ENCODE data around the gene SLC26A1.

The SLC26A1 gene

DNA sequence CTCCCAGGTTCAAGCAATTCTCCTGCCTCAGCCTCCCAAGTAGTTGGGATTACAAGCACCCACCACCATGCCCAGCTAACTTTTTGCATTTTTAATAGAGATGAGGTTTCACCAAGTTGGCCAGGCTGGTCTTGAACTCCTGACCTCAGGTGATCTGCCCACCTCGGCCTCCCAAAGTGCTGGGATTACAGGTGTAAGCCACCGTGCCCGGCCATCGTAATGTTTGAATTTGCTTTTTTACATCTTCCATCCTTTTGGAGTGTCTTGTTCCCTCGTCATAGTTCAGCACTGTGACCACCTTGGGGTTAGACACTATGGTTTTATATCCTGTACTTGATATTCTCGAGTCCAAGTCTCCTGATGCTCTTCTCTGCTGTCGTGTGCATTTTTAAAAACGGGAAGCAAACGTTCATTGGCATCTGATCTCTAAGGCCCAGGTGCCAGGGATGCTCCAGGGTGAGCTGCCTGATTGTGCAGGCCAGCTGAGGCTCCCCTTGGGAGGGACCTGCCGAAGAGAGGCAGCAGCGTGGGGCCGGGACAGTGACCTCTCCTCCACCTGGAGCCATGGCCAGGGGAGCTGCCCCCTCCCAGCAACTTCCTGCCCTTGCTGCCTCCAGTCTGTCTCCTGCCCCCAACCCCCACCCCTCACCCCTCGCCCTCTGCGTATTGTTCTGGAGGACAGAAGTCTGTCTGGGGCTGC lies 36.5 kb downstream of the SLC26A1 start:
- Mint-ChIP-seq H3K9me3 (no peaks in the 10 kb centered on the region), H3K4me1 (no peaks in the 10 kb centered on the region), H3K36me3 (ENCODE audit: low read depth) (peaks cover 4% of the 10 kb centered on the region), H3K4me3 (no peak overlapping the region), H3K27me3 (no peaks in the 10 kb centered on the region), H3K27ac (no peak overlapping the region)
- no peak for ATAC-seq
- DNase-seq: no peak

- Mint-ChIP-seq H3K36me3 (ENCODE audit: low read depth) (peaks cover 4% of the 10 kb centered on the region), H3K4me1 (no peaks in the 10 kb centered on the region), H3K27me3 (no peaks in the 10 kb centered on the region), H3K9me3 (no peaks in the 10 kb centered on the region), H3K4me3 (no peak overlapping the region), H3K27ac (no peak overlapping the region)
- DNase-seq: no peak
- no peak for ATAC-seq
Observed at GRCh38 chr4:955931-956381, 37.2 kb downstream of the SLC26A1 start.

- Mint-ChIP-seq H3K27ac (no peak overlapping the region), H3K4me3 (no peak overlapping the region), H3K27me3 (no peaks in the 10 kb centered on the region), H3K9me3 (no peaks in the 10 kb centered on the region), H3K4me1 (no peaks in the 10 kb centered on the region), H3K36me3 (ENCODE audit: low read depth) (peaks cover 4% of the 10 kb centered on the region)
- no peak for ATAC-seq
- no peak for DNase-seq
Observed at GRCh38 chr4:955161-955921, 37.9 kb downstream of the SLC26A1 start.

DNA sequence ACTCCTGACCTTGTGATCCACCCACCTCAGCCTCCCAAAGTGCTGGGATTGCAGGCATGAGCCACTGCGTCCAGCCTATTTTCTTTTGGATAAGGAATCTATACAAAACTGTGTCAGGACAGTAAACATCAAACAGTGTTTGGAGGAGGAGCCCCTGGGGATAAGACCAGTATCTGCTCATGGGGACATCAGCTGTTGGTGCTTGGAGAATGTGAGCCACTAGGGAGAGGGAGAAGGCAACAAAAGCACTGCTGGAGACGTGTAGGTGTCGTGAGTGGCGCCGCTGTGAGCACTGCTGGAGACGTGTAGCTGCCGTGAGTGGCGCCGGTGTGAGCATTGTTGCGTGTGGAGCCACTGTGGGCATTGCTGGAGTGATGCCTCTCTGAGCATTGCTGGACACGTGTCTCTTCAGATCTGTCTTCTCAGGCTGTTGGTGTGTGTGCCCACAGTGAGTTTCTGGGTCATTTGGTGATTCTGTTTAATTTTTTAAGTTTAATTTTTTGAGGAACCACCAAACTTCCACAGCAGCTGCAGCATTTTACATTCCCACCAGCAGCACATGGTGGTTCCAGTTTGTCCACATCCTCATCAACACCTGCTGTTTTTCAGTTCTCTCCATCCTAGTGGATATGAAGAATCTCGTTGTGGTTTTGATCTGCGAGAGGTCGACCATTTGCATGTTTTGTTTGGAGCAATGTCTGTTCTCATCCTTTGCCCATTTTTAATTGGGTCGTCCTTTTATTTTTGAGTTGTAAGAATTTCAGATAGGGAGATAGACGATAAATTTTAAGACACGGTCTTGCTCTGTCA lies 38.8 kb downstream of the SLC26A1 start:
- H3K36me3 Mint-ChIP-seq (ENCODE audit: low read depth): peaks cover 4% of the 10 kb centered on the region
- no peak overlapping the region for H3K27ac Mint-ChIP-seq
- H3K4me1 Mint-ChIP-seq: no peaks in the 10 kb centered on the region
- H3K27me3 Mint-ChIP-seq: no peaks in the 10 kb centered on the region
- no peak overlapping the region for H3K4me3 Mint-ChIP-seq
- DNase-seq (no peak), ATAC-seq (no peak)
- H3K9me3 Mint-ChIP-seq: no peaks in the 10 kb centered on the region

GRCh38 chr4:953574-953915 lies 39.7 kb downstream of the SLC26A1 start:
- Mint-ChIP-seq H3K27me3 (no peaks in the 10 kb centered on the region), H3K9me3 (no peaks in the 10 kb centered on the region), H3K27ac (no peak overlapping the region), H3K36me3 (ENCODE audit: low read depth) (peaks cover 4% of the 10 kb centered on the region), H3K4me3 (no peak overlapping the region), H3K4me1 (no peaks in the 10 kb centered on the region)
- DNase-seq (no peak), ATAC-seq (no peak)

GRCh38 chr4:952881-953573 lies 40.2 kb downstream of the SLC26A1 start:
- DNase-seq (no peak), ATAC-seq (no peak)
- H3K36me3 Mint-ChIP-seq (ENCODE audit: low read depth): peaks cover 4% of the 10 kb centered on the region
- no peaks in the 10 kb centered on the region for H3K27me3 Mint-ChIP-seq
- H3K4me3 Mint-ChIP-seq: no peak overlapping the region
- H3K4me1 Mint-ChIP-seq: no peaks in the 10 kb centered on the region
- H3K27ac Mint-ChIP-seq: no peak overlapping the region
- H3K9me3 Mint-ChIP-seq: no peaks in the 10 kb centered on the region

DNA sequence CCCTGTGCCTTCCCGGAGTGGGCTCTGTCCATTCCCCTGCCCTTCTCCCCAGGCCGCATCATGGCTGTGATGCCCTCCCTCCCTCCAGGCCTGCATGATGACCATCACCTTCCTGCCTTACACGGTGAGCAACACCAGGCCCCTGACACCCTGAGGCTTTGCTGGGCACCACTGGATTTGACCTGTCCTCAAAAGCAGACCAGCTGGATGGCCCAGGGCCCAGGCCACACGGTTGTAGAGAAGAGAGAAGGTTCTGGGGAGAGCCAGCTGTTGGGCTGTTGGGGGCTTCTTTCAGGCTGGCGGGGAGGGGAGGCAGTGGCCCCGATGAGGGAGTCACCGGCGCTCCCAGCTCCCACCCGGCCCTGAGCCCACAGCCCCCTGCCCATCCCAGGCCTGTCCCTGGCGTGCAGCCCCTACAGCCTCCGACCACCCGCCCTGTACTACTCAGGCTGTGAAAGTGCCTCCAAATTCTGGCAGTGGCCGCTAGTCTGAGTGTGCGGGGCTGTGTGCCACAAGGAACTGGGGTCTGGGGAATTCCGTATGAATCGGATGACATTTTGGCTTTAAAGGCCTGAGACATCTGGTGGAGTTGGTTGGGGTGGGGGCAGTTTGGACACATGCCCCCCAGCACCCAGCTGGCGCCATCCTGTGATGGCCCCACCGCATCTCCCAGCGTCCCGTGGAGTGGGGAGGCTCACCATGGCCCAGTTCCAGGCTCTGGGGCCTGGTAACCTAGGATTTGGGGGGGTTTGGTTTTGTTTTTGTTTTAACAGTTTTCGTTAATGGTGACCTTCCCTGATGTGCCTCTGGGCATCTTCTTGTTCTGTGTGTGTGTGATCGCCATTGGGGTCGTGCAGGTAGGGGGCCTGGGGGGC lies 41.4 kb downstream of the SLC26A1 start:
- DNase-seq (no peak), ATAC-seq (no peak)
- no peaks in the 10 kb centered on the region for H3K4me1 Mint-ChIP-seq
- H3K36me3 Mint-ChIP-seq (ENCODE audit: low read depth): peaks cover 4% of the 10 kb centered on the region
- H3K27me3 Mint-ChIP-seq: no peaks in the 10 kb centered on the region
- no peaks in the 10 kb centered on the region for H3K9me3 Mint-ChIP-seq
- no peak overlapping the region for H3K27ac Mint-ChIP-seq
- H3K4me3 Mint-ChIP-seq: no peak overlapping the region

- peaks cover 3% of the 10 kb centered on the region for H3K36me3 Mint-ChIP-seq (ENCODE audit: low read depth)
- H3K4me3 Mint-ChIP-seq: no peak overlapping the region
- no peak overlapping the region for H3K27ac Mint-ChIP-seq
- H3K4me1 Mint-ChIP-seq: no peaks in the 10 kb centered on the region
- H3K9me3 Mint-ChIP-seq: no peaks in the 10 kb centered on the region
- DNase-seq (no peak), ATAC-seq (no peak)
- H3K27me3 Mint-ChIP-seq: no peaks in the 10 kb centered on the region
Observed at GRCh38 chr4:951186-951585, 42.0 kb downstream of the SLC26A1 start.

DNA sequence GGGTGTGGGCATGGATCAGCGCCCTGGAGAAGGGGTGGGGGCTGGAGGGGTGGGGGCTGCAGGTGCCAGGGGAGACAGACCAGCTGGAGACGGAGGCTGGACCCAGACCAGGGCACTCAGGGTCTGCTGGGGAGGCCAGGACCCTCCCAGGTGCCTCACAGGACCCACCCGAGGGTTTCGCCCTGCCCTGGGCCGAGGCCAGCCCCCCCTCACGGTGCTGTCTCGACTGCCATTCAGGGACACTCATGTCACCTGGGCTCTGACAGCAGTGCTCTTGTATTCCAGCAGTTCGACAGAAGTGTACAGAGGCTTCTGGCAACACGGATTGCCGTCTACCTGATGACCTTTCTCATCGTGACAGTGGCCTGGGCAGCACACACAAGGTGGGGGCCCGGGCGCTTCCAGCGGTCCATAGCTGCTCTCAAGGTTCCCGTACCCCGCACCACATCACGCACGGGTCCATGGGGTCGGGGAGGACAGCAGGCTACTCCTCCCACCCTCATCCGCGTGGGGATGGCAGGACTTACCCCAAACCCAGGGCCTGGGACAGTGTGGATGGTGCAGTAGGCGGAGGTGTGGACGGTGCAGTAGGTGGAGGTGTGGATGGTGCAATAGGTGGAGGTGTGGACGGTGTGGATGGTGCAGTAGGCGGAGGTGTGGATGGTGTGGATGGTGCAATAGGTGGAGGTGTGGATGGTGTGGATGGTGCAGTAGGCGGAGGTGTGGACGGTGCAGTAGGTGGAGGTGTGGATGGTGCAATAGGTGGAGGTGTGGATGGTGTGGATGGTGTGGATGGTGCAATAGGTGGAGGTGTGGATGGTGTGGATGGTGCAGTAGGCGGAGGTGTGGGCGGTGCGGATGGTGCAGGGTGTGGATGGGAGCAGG lies 42.8 kb downstream of the SLC26A1 start:
- Mint-ChIP-seq H3K27me3 (no peaks in the 10 kb centered on the region), H3K4me3 (no peak overlapping the region), H3K9me3 (no peaks in the 10 kb centered on the region), H3K4me1 (no peaks in the 10 kb centered on the region), H3K36me3 (ENCODE audit: low read depth) (peaks cover 3% of the 10 kb centered on the region), H3K27ac (no peak overlapping the region)
- ATAC-seq: no peak
- DNase-seq: no peak

DNA sequence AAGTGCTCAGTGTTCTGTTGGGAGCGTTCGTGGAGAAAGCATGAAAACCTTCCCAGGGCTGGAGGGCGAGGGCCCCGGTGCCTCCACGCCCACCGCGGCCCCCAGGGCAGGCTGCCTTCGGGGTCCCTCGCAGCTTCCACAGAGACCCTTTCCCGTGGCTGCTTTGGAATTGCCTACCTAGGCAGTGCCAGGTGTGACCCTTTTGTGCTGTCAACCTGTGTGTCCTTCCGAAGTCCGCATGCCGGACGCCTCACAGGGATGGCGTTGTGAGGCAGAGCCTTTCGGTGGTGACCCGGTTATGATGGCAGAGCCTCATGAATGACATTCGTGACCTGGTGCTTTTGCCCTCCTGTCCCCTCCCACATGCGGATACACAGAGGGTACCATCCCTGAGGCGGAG lies 43.5 kb downstream of the SLC26A1 start:
- H3K27me3 Mint-ChIP-seq: no peaks in the 10 kb centered on the region
- H3K4me3 Mint-ChIP-seq: no peak overlapping the region
- no peaks in the 10 kb centered on the region for H3K9me3 Mint-ChIP-seq
- no peak for DNase-seq
- peaks cover 3% of the 10 kb centered on the region for H3K36me3 Mint-ChIP-seq (ENCODE audit: low read depth)
- no peak for ATAC-seq
- H3K27ac Mint-ChIP-seq: no peak overlapping the region
- no peaks in the 10 kb centered on the region for H3K4me1 Mint-ChIP-seq

GRCh38 chr4:948936-949300 lies 44.3 kb downstream of the SLC26A1 start:
- Mint-ChIP-seq H3K36me3 (ENCODE audit: low read depth) (no peaks in the 10 kb centered on the region), H3K4me1 (no peaks in the 10 kb centered on the region), H3K27ac (no peak overlapping the region), H3K4me3 (no peak overlapping the region), H3K9me3 (no peaks in the 10 kb centered on the region), H3K27me3 (no peaks in the 10 kb centered on the region)
- ATAC-seq: no peak
- DNase-seq: no peak

DNA sequence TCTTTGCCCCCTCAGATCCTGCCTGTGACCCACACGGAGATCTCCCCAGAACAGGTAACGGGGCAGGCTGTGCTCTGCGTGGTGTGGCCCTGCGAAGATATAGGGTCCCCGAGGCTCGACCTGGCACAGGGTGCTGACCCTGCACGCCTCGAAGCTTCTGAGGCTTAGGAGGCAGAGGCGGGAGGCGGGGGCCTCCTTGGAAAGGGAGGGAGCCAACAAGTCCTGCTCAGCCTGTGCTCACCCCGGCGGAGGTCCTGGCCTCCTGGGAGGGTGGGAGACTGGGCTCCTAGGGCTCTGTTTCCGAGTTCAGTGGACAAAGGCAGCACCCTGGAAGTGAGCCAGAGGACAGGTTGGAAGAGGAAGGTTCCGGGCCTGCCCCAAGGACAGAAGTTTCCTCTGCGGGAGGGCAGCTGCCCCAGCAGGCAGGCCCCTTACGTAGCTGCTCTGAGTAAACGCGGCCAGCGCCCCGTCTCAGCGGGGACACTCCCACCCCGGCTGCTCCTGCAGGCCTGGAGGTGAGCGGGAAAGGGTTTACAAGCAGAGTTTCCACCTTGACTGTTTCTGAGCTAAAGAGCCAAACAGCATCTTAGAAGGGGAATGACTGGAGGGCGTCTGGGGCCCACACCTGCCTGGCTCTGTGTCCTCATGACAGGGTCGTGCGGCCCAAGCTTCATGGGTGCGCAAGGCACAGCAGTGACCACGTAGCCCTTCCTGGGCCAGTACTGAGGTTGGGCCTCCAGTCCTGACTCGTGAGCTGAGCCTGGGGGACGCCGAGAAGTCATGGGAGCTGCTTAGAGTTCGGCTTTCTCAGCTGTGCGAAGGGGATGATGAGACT lies 44.9 kb downstream of the SLC26A1 start:
- no peaks in the 10 kb centered on the region for H3K9me3 Mint-ChIP-seq
- H3K4me1 Mint-ChIP-seq: no peaks in the 10 kb centered on the region
- H3K27me3 Mint-ChIP-seq: no peaks in the 10 kb centered on the region
- DNase-seq: no peak
- H3K27ac Mint-ChIP-seq: no peak overlapping the region
- H3K4me3 Mint-ChIP-seq: no peak overlapping the region
- ATAC-seq: no peak
- no peaks in the 10 kb centered on the region for H3K36me3 Mint-ChIP-seq (ENCODE audit: low read depth)

All from activated naive CD8-positive, alpha-beta T cell treated with anti-CD3 and anti-CD28 coated beads, Interleukin-2, amount 50 U/mL, for 24 hours (primary cell).